ENCODE results near the gene TIMP2. TPM values are rescaled to one million over a fixed set of nuclear protein-coding genes. Genes with fewer than 3 reads are reported as not detected.

Gene TIMP2
- total RNA-seq, 1 experiment from 2014 or later: 62.4 TPM

DNA sequence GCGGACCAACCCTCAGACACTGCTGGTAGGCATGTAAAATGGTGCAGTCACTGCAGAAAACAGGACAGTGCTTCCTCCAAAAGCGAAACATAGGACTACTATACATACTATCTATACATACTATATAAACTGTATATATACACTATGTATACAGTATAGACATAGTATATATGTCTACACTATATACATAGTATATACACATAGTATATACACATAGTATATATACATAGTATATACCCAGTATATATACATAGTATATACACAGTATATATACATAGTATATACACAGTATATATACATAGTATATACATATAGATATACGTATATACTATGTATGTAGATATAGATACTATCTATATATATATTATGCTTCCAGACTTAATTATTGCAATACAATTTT, 78.1 kb downstream of the TIMP2 start:
- no peaks in the 10 kb centered on the region for H3K36me3 ChIP-seq (ENCODE audit: control insufficient read depth, insufficient read depth, low read length)
- peaks cover 6% of the 10 kb centered on the region; the same call in 1 of the 2 replicates for H3K4me1 ChIP-seq (ENCODE audit: control insufficient read depth, insufficient read depth, low read length)
- CTCF ChIA-PET: no interaction called here
- intact Hi-C loops (cut with micrococcal nuclease; ENCODE audit: unreplicated experiment): no loop called here
- H3K27me3 ChIP-seq (ENCODE audit: control insufficient read depth, insufficient read depth, low read length): no peaks in the 10 kb centered on the region
- H3K4me3 ChIP-seq (ENCODE audit: low read depth in 2 of 2, low read length in 2 of 2): no peak overlapping the region
- POLR2A ChIA-PET: no interaction called here
- in situ Hi-C loops (cut with HindIII; ENCODE audit: low pct_unique_long_range_greater_than_20kb, low sequenced_read_pairs): loop anchor here (25.0 kb wide), 1 partner anchor 360 kb away; no protein-coding TSS in a partner anchor
- no TSS peak for BruUV-seq (replicated peaks)
- H3K27ac ChIP-seq (ENCODE audit: low read length): no peak overlapping the region
- ATAC-seq (no peak), DNase-seq (ENCODE audit: low read depth, low spot score) (no peak)
- TF ChIP-seq POLR2AphosphoS5 (IDR thresholded peaks at IDR 0.05; ENCODE audit: low read depth, low read length) (no peak), TCF7L2 (IDR thresholded peaks at IDR 0.05; ENCODE audit: low read depth, low read length) (no peak), SIN3A (IDR thresholded peaks at IDR 0.05; ENCODE audit: borderline replicate concordance, insufficient read depth, low read depth, low read length) (no peak), CTCF (IDR thresholded peaks at IDR 0.05) (no peak)
- TF ChIP-seq, protein P1, sequence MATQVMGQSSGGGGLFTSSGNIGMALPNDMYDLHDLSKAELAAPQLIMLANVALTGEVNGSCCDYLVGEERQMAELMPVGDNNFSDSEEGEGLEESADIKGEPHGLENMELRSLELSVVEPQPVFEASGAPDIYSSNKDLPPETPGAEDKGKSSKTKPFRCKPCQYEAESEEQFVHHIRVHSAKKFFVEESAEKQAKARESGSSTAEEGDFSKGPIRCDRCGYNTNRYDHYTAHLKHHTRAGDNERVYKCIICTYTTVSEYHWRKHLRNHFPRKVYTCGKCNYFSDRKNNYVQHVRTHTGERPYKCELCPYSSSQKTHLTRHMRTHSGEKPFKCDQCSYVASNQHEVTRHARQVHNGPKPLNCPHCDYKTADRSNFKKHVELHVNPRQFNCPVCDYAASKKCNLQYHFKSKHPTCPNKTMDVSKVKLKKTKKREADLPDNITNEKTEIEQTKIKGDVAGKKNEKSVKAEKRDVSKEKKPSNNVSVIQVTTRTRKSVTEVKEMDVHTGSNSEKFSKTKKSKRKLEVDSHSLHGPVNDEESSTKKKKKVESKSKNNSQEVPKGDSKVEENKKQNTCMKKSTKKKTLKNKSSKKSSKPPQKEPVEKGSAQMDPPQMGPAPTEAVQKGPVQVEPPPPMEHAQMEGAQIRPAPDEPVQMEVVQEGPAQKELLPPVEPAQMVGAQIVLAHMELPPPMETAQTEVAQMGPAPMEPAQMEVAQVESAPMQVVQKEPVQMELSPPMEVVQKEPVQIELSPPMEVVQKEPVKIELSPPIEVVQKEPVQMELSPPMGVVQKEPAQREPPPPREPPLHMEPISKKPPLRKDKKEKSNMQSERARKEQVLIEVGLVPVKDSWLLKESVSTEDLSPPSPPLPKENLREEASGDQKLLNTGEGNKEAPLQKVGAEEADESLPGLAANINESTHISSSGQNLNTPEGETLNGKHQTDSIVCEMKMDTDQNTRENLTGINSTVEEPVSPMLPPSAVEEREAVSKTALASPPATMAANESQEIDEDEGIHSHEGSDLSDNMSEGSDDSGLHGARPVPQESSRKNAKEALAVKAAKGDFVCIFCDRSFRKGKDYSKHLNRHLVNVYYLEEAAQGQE (IDR thresholded peaks at IDR 0.05; ENCODE audit: insufficient read depth in 1 of 2, low read depth in 2 of 2, low read length in 1 of 2): no peak
- no peaks in the 10 kb centered on the region for H3K9me3 ChIP-seq (ENCODE audit: control insufficient read depth, insufficient read depth, low read depth, low read length)

- ATAC-seq (no peak), DNase-seq (ENCODE audit: low read depth, low spot score) (no peak)
- intact Hi-C loops (cut with micrococcal nuclease; ENCODE audit: unreplicated experiment): no loop called here
- no TSS peak for BruUV-seq (replicated peaks)
- Histone ChIP-seq H3K4me1 (ENCODE audit: control insufficient read depth, insufficient read depth, low read length) (peaks cover 11% of the 10 kb centered on the region), H3K4me3 (ENCODE audit: low read depth in 2 of 2, low read length in 2 of 2) (no peak overlapping the region), H3K27me3 (ENCODE audit: control insufficient read depth, insufficient read depth, low read length) (no peaks in the 10 kb centered on the region), H3K9me3 (ENCODE audit: control insufficient read depth, insufficient read depth, low read depth, low read length) (no peaks in the 10 kb centered on the region), H3K27ac (ENCODE audit: low read length) (no peak overlapping the region), H3K36me3 (ENCODE audit: control insufficient read depth, insufficient read depth, low read length) (peaks cover 10% of the 10 kb centered on the region; the same call in 1 of the 2 replicates)
- in situ Hi-C loops (cut with HindIII; ENCODE audit: low pct_unique_long_range_greater_than_20kb, low sequenced_read_pairs): loop anchor here (25.0 kb wide), 1 partner anchor 357 kb away; no protein-coding TSS in a partner anchor
- CTCF ChIA-PET: interaction anchor here (0.7 kb wide), 1 partner anchor 1763 kb away, joined by 3 read pairs; no protein-coding TSS in a partner anchor
- POLR2A ChIA-PET: no interaction called here
- no peak for TF ChIP-seq CTCF (IDR thresholded peaks at IDR 0.05)
These were observed 80.7 kb downstream of the TIMP2 start for GRCh38 chr17:78844301-78845005.
